SK-N-SH (cell line): ENCODE results near the gene NFIA. TPM values are rescaled to one million over a fixed set of nuclear protein-coding genes. Genes with fewer than 3 reads are reported as not detected.

Experiments used
- CTCF ChIA-PET: fragments of 300-600, 350-600 bp; formaldehyde crosslinking; extraction: SDS; loops from one replicate; lab custom pipeline; 2021; lab: Yijun Ruan, JAX
- POLR2A ChIA-PET: fragments of 350-600 bp; sonication (Branson Sonifier 250); formaldehyde crosslinking; extraction: SDS; loops from one replicate; lab custom pipeline; 2020; ENCODE audit warnings: antibody characterized with exemption, inconsistent platforms; lab: Yijun Ruan, JAX
- DNase-seq: peaks from one replicate; pipeline ENCODE4 v3.0.0; 2012
- H2AFZ ChIP-seq: fragments of 200-600 bp; sonication (generic); 2 replicates; pipeline ENCODE4 v1.8.1; 2016; ENCODE audit warnings: antibody characterized with exemption, mild to moderate bottlenecking, low read depth
- H3F3A ChIP-seq: fragments of 200-600 bp; sonication (generic); replicated peaks from 2 replicates; pipeline ENCODE3; 2016; ENCODE audit warnings: antibody characterized with exemption, mild to moderate bottlenecking; ENCODE audit not compliant: insufficient read depth
- H3K27ac ChIP-seq, 2 experiments: fragments of 200-500 bp in 1 of 2; fragments of 200-600 bp in 1 of 2; sonication (Bioruptor generic) in 1 of 2; sonication (generic), shearing (Covaris generic) in 1 of 2; 2 replicates each; pipeline versions ENCODE4 v1.5.1 to v1.6.1; 2014 to 2016; ENCODE audit warnings: low read depth in 2 of 2, inconsistent platforms in 1 of 2, low read length in 1 of 2, mild to moderate bottlenecking in 1 of 2, mixed read lengths in 1 of 2
- H3K27me3 ChIP-seq: fragments of 200-600 bp; sonication (generic), shearing (Covaris generic); 2 replicates; pipeline ENCODE4 v1.6.1; 2016; ENCODE audit warnings: mixed run types; ENCODE audit not compliant: insufficient read depth
- H3K36me3 ChIP-seq, 2 experiments: fragments of 200-500 bp in 1 of 2; fragments of 200-600 bp in 1 of 2; sonication (Bioruptor generic) in 1 of 2; sonication (generic) in 1 of 2; replicated peaks in 1 of 2; 2 replicates each; pipeline versions ENCODE3 to v1.5.1; 2014 to 2016; ENCODE audit warnings: low read length in 1 of 2, mild to moderate bottlenecking in 1 of 2; ENCODE audit not compliant: insufficient read depth in 2 of 2, control insufficient read depth in 1 of 2
- H3K4me1 ChIP-seq, 2 experiments: fragments of 200-500 bp in 1 of 2; fragments of 200-600 bp in 1 of 2; sonication (Bioruptor generic) in 1 of 2; sonication (generic), shearing (Covaris generic) in 1 of 2; 2 replicates each; pipeline versions ENCODE4 v1.5.1 to v1.6.1; 2014 to 2016; ENCODE audit warnings: low read depth in 1 of 2, low read length in 1 of 2, mixed run types in 1 of 2; ENCODE audit not compliant: insufficient read depth in 2 of 2, control insufficient read depth in 1 of 2
- H3K4me2 ChIP-seq: fragments of 200-600 bp; sonication (generic), shearing (Covaris generic); 2 replicates; pipeline ENCODE4 v1.6.1; 2017; ENCODE audit warnings: mixed run types
- H3K4me3 ChIP-seq, 2 experiments: fragments of 200-500 bp in 1 of 2; fragments of 200-600 bp in 1 of 2; sonication (Bioruptor generic) in 1 of 2; sonication (generic), shearing (Covaris generic) in 1 of 2; 2 replicates each; pipeline versions ENCODE4 v1.5.1 to v1.8.1; 2014 to 2016; ENCODE audit warnings: low read depth in 2 of 2, inconsistent platforms in 1 of 2, low read length in 1 of 2, mild to moderate bottlenecking in 1 of 2, mixed read lengths in 1 of 2, moderate library complexity in 1 of 2
- H3K79me2 ChIP-seq: fragments of 200-600 bp; sonication (generic); 2 replicates; pipeline ENCODE4 v1.8.1; 2017; ENCODE audit warnings: mild to moderate bottlenecking; ENCODE audit not compliant: insufficient read depth
- H3K9ac ChIP-seq: fragments of 200-600 bp; sonication (generic); 2 replicates; pipeline ENCODE4 v1.6.1; 2017; ENCODE audit warnings: mixed run types
- H3K9me2 ChIP-seq: fragments of 200-600 bp; sonication (generic); 2 replicates; pipeline ENCODE4 v1.6.1; 2017; ENCODE audit warnings: mixed run types
- H3K9me3 ChIP-seq: fragments of 200-600 bp; sonication (generic); 2 replicates; pipeline ENCODE4 v1.6.1; 2017; ENCODE audit warnings: mixed run types, mild to moderate bottlenecking, moderate library complexity
- H4K20me1 ChIP-seq: fragments of 200-600 bp; sonication (generic); 2 replicates; pipeline ENCODE4 v1.6.1; 2017; ENCODE audit warnings: mild to moderate bottlenecking, mixed run types; ENCODE audit not compliant: insufficient read depth
- CHD2 ChIP-seq: fragments of 150-350 bp; IDR thresholded peaks from 2 replicates; pipeline ENCODE4 v1.6.1; 2018; ENCODE audit warnings: low read length; ENCODE audit not compliant: partially characterized antibody
- CTCF ChIP-seq: fragments of 200-600 bp; sonication (generic); IDR thresholded peaks from 2 replicates; pipeline ENCODE4 v1.6.1; 2017; ENCODE audit warnings: antibody characterized with exemption, mild to moderate bottlenecking, moderate library complexity
- ELF1 ChIP-seq: IDR thresholded peaks from 2 replicates; pipeline ENCODE4 v1.4.0; 2012
- EP300 ChIP-seq, 2 experiments: IDR thresholded peaks; 2 replicates each; pipeline versions ENCODE4 v1.4.0 to v1.6.1; 2012; ENCODE audit warnings: borderline replicate concordance in 1 of 2, low read depth in 1 of 2, low read length in 1 of 2
- EZH2phosphoT487 ChIP-seq: fragments of 200-600 bp; sonication (generic); IDR thresholded peaks from 2 replicates; pipeline ENCODE4 v1.6.1; 2017; ENCODE audit warnings: low read depth, mixed run types, mild to moderate bottlenecking, antibody characterized with exemption, moderate library complexity, borderline replicate concordance
- FOXJ3 ChIP-seq: sonication (generic); formaldehyde crosslinking; IDR thresholded peaks from 2 replicates; pipeline ENCODE4 v1.5.1; 2020; ENCODE audit warnings: mild to moderate bottlenecking, missing genetic modification reagents
- FOXM1 ChIP-seq: IDR thresholded peaks from 2 replicates; pipeline ENCODE4 v1.4.0; 2012; ENCODE audit warnings: low read depth, mild to moderate bottlenecking
- GABPA ChIP-seq: IDR thresholded peaks from 2 replicates; pipeline ENCODE4 v1.4.0; 2012; ENCODE audit warnings: low read depth, mild to moderate bottlenecking
- JUND ChIP-seq: IDR thresholded peaks from 2 replicates; pipeline ENCODE4 v1.4.0; 2012
- MEF2A ChIP-seq: IDR thresholded peaks from 2 replicates; pipeline ENCODE4 v1.4.0; 2012; ENCODE audit warnings: low read depth, borderline replicate concordance
- NFIC ChIP-seq: IDR thresholded peaks from 2 replicates; pipeline ENCODE4 v1.4.0; 2012; ENCODE audit warnings: borderline replicate concordance
- RAD21 ChIP-seq: IDR thresholded peaks from 2 replicates; pipeline ENCODE4 v1.6.1; 2012; ENCODE audit warnings: mild to moderate bottlenecking, low read length
- RCOR1 ChIP-seq: fragments of 150-350 bp; IDR thresholded peaks from 2 replicates; pipeline ENCODE4 v1.6.1; 2017; ENCODE audit warnings: antibody characterized with exemption, low read length
- RFX5 ChIP-seq: IDR thresholded peaks from 2 replicates; pipeline ENCODE4 v1.6.1; 2012; ENCODE audit warnings: mild to moderate bottlenecking, improper control_type of control experiment, low read length
- SIN3A ChIP-seq: IDR thresholded peaks from 2 replicates; pipeline ENCODE4 v1.6.1; 2012; ENCODE audit warnings: low read depth, mild to moderate bottlenecking, low read length, moderate library complexity, borderline replicate concordance
- TAF1 ChIP-seq: IDR thresholded peaks from 2 replicates; pipeline ENCODE4 v1.6.1; 2012; ENCODE audit warnings: low read depth, mild to moderate bottlenecking, low read length, moderate library complexity, borderline replicate concordance
- TCF12 ChIP-seq: IDR thresholded peaks from 2 replicates; pipeline ENCODE4 v1.4.0; 2012
- TEAD4 ChIP-seq: IDR thresholded peaks from 2 replicates; pipeline ENCODE4 v1.4.0; 2012; ENCODE audit warnings: mild to moderate bottlenecking, borderline replicate concordance; ENCODE audit not compliant: insufficient read depth
- USF1 ChIP-seq: IDR thresholded peaks from 2 replicates; pipeline ENCODE4 v1.4.0; 2012; ENCODE audit warnings: low read depth, borderline replicate concordance
- YY1 ChIP-seq: IDR thresholded peaks from 2 replicates; pipeline ENCODE4 v1.4.0; 2012; ENCODE audit warnings: low read depth, mild to moderate bottlenecking
- WGBS: methylation state at CpG from one replicate; pipeline ENCODE4 v1.1.6; 2017; ENCODE audit warnings: low lambda C conversion rate; 5-methylcytosine and 5-hydroxymethylcytosine counted together
- polyA plus RNA-seq, 3 experiments: library from polyadenylated mRNA; depleted of rRNA; stranded (reverse); fragments of >200 nt; gene quantifications; 2 replicates each; pipeline ENCODE4 v1.2.3, GENCODE V29; 2012
- TF ChIP-seq, protein P1 (sequence below): IDR thresholded peaks from 2 replicates; pipeline ENCODE4; 2012
- TF ChIP-seq, protein P2 (sequence below): fragments of 150-350 bp; IDR thresholded peaks from 2 replicates; pipeline ENCODE4 v1.6.1; 2017; ENCODE audit warnings: antibody characterized with exemption, low read length, low read depth, borderline replicate concordance

Gene NFIA
- polyA plus RNA-seq, 1 of the 3 experiments (the other 2 are of a cell fraction): 3.3 TPM

- CTCF ChIA-PET: interaction anchor here (0.9 kb wide), 1 partner anchor 68 kb away, joined by 3 read pairs; no protein-coding TSS in a partner anchor
- no peaks in the 10 kb centered on the region for H3F3A ChIP-seq
- peak overlapping the region in 1 of 2 experiments; percentile 48; a peak in 1 of 4 replicates for H3K27ac ChIP-seq
- no peaks in the 10 kb centered on the region for H3K36me3 ChIP-seq
- H3K4me2 ChIP-seq: no peak overlapping the region
- 93% methylated on average over 5 of the region's 5 CpGs for WGBS
- H4K20me1 ChIP-seq: no peaks in the 10 kb centered on the region
- H3K27me3 ChIP-seq: no peaks in the 10 kb centered on the region
- no peaks in the 10 kb centered on the region for H3K79me2 ChIP-seq
- peak; percentile 20 for DNase-seq
- H3K9me3 ChIP-seq: no peaks in the 10 kb centered on the region
- TF ChIP-seq RAD21 (no peak), FOXJ3 (CRISPR knock-in tag) (no peak), EZH2phosphoT487 (no peak), CTCF (no peak), JUND (no peak)
- TF ChIP-seq, all 33 proteins: peak for 0
- H3K9ac ChIP-seq: no peak overlapping the region
- H3K4me1 ChIP-seq: peaks cover 7 to 16% of the 10 kb centered on the region in 2 experiments; a peak in 3 of 4 replicates
- no peaks in the 10 kb centered on the region for H3K9me2 ChIP-seq
- no peak overlapping the region for H2AFZ ChIP-seq
- POLR2A ChIA-PET: no interaction called here
- H3K4me3 ChIP-seq: no peak overlapping the region
Observed at GRCh38 chr1:61271412-61271789, 189.0 kb downstream of the NFIA start.

- no peak overlapping the region for H3K9ac ChIP-seq
- DNase-seq: no peak
Observed at GRCh38 chr1:61273167-61273705, 190.9 kb downstream of the NFIA start.

DNA sequence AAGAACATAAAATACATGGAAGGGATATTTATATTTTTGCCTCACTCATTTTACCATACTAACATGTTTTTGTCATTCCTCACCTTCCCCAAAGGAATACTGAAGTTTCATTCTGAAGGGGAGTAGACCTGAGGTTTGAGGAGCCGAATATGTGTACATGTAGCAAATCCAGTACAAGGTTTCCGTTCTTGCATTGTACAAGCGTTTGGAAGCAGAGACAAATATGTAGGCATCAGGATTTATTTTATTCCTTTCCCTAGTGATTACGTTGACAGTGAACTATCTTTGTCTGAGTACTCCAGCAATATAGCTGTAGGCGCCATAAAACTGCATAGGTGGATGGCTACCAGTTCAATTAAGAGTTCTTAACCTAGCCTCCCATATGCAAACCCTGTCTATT, 191.5 kb downstream of the NFIA start:
- Histone ChIP-seq H3F3A (no peaks in the 10 kb centered on the region), H3K9me2 (no peaks in the 10 kb centered on the region), H3K9ac (no peak overlapping the region), H3K9me3 (no peaks in the 10 kb centered on the region), H3K79me2 (no peaks in the 10 kb centered on the region), H2AFZ (no peak overlapping the region), H3K27ac (no peak overlapping the region), H3K4me3 (no peak overlapping the region), H3K4me1 (peaks cover 7 to 11% of the 10 kb centered on the region in 2 experiments; a peak in 3 of 4 replicates), H3K27me3 (no peaks in the 10 kb centered on the region), H4K20me1 (no peaks in the 10 kb centered on the region), H3K4me2 (no peak overlapping the region), H3K36me3 (no peaks in the 10 kb centered on the region)
- 96% methylated on average over 5 of the region's 5 CpGs for WGBS
- ChIA-PET CTCF (no interaction called here), POLR2A (no interaction called here)
- DNase-seq: no peak
- TF ChIP-seq, protein P1, sequence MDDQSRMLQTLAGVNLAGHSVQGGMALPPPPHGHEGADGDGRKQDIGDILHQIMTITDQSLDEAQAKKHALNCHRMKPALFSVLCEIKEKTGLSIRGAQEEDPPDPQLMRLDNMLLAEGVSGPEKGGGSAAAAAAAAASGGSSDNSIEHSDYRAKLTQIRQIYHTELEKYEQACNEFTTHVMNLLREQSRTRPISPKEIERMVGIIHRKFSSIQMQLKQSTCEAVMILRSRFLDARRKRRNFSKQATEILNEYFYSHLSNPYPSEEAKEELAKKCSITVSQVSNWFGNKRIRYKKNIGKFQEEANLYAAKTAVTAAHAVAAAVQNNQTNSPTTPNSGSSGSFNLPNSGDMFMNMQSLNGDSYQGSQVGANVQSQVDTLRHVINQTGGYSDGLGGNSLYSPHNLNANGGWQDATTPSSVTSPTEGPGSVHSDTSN: no peak
- no peak for TF ChIP-seq RAD21
- no peak for TF ChIP-seq ELF1
- TF ChIP-seq FOXJ3 (CRISPR knock-in tag): no peak
- TF ChIP-seq TCF12: no peak
- no peak for TF ChIP-seq RFX5
- TF ChIP-seq, protein P2, sequence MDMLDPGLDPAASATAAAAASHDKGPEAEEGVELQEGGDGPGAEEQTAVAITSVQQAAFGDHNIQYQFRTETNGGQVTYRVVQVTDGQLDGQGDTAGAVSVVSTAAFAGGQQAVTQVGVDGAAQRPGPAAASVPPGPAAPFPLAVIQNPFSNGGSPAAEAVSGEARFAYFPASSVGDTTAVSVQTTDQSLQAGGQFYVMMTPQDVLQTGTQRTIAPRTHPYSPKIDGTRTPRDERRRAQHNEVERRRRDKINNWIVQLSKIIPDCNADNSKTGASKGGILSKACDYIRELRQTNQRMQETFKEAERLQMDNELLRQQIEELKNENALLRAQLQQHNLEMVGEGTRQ: no peak
- TF ChIP-seq YY1: no peak
- no peak for TF ChIP-seq USF1
- no peak for TF ChIP-seq EP300 (IDR thresholded peaks at IDR 0.05; ENCODE audit: borderline replicate concordance in 1 of 2, low read depth in 1 of 2, low read length in 1 of 2)
- no peak for TF ChIP-seq RCOR1
- TF ChIP-seq TEAD4: no peak
- no peak for TF ChIP-seq SIN3A

More at GRCh38 chr1:61273167-61273705, 190.9 kb downstream of the NFIA start:
- H3K9me2 ChIP-seq: no peaks in the 10 kb centered on the region
- H3K36me3 ChIP-seq: no peaks in the 10 kb centered on the region
- no peaks in the 10 kb centered on the region for H4K20me1 ChIP-seq
- H3K9me3 ChIP-seq: no peaks in the 10 kb centered on the region
- no peak overlapping the region for H3K4me3 ChIP-seq
- H3K27ac ChIP-seq: no peak overlapping the region
- peaks cover 7 to 17% of the 10 kb centered on the region in 2 experiments; a peak in 3 of 4 replicates for H3K4me1 ChIP-seq
- H3F3A ChIP-seq: no peaks in the 10 kb centered on the region
- CTCF ChIA-PET: no interaction called here
- WGBS: 94% methylated on average over 4 of the region's 4 CpGs
- no peak overlapping the region for H3K4me2 ChIP-seq
- TF ChIP-seq NFIC (no peak), GABPA (no peak), TCF12 (no peak), TAF1 (no peak), MEF2A (no peak), CHD2 (no peak), FOXM1 (no peak)
- TF ChIP-seq, all 33 proteins: peak for 0
- H3K79me2 ChIP-seq: no peaks in the 10 kb centered on the region
- no peaks in the 10 kb centered on the region for H3K27me3 ChIP-seq
- POLR2A ChIA-PET: no interaction called here
- no peak overlapping the region for H2AFZ ChIP-seq
